ENCODE results near the gene CATSPERE.
"Not testable (repeated sequence)": the region's sequence is repeated elsewhere in the genome, so short reads cannot be mapped to it uniquely, and the experiment has no call there.

Gene CATSPERE

DNA sequence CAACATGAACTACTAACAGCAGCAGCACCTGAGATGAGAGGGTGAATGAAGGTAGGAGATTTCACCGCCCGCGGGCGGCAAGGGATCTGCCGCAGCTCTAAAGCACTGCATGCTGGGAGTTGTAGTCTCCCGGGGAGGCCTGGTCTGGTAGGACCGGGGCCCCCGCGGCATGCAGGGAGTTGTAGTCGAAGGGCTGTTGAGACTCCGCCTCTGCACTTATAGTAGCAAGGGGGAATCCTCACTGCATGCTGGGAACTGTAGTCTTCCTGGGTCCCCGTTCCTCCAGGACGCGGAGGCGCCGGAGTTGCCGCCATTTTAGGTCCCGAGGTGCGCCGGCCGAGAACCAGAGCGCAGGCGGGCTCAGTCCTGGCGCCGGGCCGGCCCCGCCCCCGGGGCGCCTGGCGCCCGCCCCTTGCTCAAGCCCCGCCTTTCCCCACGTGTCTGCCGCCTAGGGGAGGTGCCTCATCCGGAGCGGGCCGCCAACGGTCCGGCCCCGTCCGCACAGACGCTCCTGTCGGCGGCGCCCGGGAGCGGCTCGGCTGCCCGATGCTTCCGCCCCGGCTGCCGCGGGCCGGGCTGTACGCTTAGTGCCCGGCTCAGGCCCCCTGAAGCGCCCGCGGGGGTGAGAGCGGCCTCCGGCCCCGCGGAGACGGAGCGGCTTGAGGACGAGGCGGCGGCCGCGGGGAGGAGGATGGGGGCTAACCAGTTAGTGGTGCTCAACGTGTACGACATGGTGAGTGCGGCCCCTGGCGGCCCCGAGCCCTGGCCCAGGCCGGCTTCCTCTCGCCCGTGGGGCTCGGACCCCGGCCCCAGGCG is 191.8 kb downstream of the CATSPERE start, which contains the start of gene DESI2:
Gene DESI2, plus strand, starts transcription at position 504 of the 816 bp plus-strand sequence. Its CDS starts 188 bp downstream, at position 692.
- Histone ChIP-seq H3K36me3 (ENCODE audit: control insufficient read depth, insufficient read depth, low read length) (peaks cover 15% of the 10 kb centered on the region), H3K9me3 (ENCODE audit: control insufficient read depth, insufficient read depth, low read length) (no peaks in the 10 kb centered on the region), H3K27me3 (ENCODE audit: control insufficient read depth, insufficient read depth, low read length) (no peaks in the 10 kb centered on the region), H3K4me1 (ENCODE audit: control insufficient read depth, insufficient read depth, low read length) (peaks cover 38% of the 10 kb centered on the region), H3K9ac (ENCODE audit: low read depth, low read length) (peak within 1 kb of the TSS; percentile 82), H3K4me3 (ENCODE audit: low read depth, low read length) (peak within 1 kb of the TSS; percentile 88), H3K27ac (ENCODE audit: low read depth, low read length) (peak within 1 kb of the TSS; percentile 90)

DNA sequence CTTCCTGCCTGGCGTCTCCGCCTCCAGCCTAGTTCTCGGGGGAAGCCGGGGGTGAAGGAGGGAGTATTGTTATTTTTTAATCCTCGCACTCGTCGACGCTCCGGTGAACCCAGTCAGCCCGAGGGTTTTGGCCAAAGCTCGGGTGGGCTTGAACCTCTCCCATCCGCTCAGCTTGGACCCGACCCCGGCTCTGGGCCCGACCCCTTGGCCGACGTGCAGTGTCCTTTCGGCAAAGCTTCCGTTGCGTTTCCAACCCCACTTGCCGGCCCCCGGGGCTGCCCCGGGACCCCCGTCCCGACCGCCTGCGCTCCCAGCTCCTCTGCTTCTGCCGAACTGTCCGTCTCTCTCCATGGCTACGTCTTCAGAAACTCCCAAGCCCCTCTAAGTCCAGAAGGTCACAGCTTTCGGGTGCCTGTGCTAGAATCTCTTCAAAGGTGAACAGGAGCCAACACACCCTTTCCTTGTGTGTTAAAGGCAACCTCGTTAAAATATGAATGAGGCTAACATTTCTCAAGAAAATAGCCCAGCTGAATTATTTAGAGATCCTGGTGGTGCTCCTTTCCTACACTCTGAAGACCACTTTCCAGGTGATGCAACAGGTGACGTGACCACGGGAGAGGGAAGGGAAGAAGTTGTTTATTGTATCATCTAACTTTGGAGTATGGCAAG is 192.5 kb downstream of the CATSPERE start:
- H3K27me3 ChIP-seq (ENCODE audit: control insufficient read depth, insufficient read depth, low read length): no peaks in the 10 kb centered on the region
- peak overlapping the region; percentile 82 for H3K9ac ChIP-seq (ENCODE audit: low read depth, low read length)
- H3K4me1 ChIP-seq (ENCODE audit: control insufficient read depth, insufficient read depth, low read length): peaks cover 38% of the 10 kb centered on the region
- H3K27ac ChIP-seq (ENCODE audit: low read depth, low read length): peak overlapping the region; percentile 86
- H3K9me3 ChIP-seq (ENCODE audit: control insufficient read depth, insufficient read depth, low read length): no peaks in the 10 kb centered on the region
- H3K4me3 ChIP-seq (ENCODE audit: low read depth, low read length): peak overlapping the region; percentile 88
- peaks cover 22% of the 10 kb centered on the region for H3K36me3 ChIP-seq (ENCODE audit: control insufficient read depth, insufficient read depth, low read length)

DNA sequence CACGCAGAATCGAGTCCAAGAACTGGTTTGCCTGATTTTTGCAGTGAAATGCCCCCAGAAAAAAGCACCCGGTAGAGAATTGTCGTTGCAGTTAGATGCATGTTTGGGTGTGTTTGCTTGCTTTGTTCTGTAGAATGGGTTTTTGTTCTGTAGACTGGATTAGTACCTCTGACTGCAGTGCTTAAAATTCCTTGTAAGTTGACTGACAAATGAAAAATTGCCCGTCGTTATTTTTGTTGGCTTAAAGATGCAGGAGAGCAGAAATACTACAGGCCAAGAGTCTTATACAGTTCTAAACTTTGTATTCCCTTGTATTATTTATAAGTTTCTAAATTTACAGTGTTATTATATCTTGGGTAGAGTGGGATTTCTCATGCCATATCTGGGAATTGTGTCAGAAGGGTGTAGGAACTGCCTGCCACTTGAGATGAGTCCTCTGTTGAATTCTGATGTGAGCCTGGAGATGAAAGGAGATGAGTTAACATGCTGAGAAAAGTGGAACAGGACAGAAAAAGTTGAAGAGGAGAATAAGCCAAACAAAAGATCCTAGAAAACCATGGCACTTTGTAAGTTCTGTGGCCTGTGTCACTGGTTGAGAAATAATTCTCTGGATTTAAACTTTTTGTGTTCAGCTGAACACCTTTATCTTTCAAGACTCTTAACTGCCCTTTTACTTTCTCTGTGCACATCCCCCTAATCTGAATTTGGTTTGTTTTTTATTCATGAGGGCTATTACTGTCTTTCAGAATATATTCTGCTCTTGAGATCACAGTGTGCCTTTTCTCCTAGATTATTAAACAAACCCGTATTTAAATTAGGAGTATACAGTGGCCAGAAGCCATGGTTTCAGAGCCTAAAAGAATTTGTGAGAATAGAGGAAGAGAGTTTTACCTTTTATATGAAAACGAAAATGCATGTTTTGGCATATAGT is 193.3 kb downstream of the CATSPERE start:
- H3K4me3 ChIP-seq (ENCODE audit: low read depth, low read length): peak overlapping the region; percentile 88
- peaks cover 25% of the 10 kb centered on the region for H3K36me3 ChIP-seq (ENCODE audit: control insufficient read depth, insufficient read depth, low read length)
- no peaks in the 10 kb centered on the region for H3K9me3 ChIP-seq (ENCODE audit: control insufficient read depth, insufficient read depth, low read length)
- H3K9ac ChIP-seq (ENCODE audit: low read depth, low read length): peak overlapping the region; percentile 82
- peak overlapping the region; percentile 86 for H3K27ac ChIP-seq (ENCODE audit: low read depth, low read length)
- H3K4me1 ChIP-seq (ENCODE audit: control insufficient read depth, insufficient read depth, low read length): peaks cover 46% of the 10 kb centered on the region
- H3K27me3 ChIP-seq (ENCODE audit: control insufficient read depth, insufficient read depth, low read length): no peaks in the 10 kb centered on the region

DNA sequence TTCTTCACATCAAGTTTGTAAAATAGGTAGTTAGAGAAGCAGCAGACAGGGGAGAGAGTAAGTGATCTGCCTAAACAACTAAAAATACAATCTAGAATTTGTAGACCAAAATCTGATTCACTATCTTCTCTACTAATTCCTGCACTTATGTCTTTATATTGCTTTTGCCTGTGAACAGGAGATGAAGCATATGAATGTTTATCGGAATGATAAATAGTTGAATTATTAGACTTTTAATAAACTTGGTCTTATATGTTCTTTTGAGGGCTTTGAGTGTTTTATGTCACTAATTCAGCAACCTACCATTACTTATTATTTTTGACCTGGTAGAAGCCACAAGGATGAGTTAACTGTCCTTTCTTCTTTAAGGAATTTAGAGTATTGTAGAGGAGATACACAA is 194.1 kb downstream of the CATSPERE start:
- H3K36me3 ChIP-seq (ENCODE audit: control insufficient read depth, insufficient read depth, low read length): peaks cover 30% of the 10 kb centered on the region
- H3K4me1 ChIP-seq (ENCODE audit: control insufficient read depth, insufficient read depth, low read length): peaks cover 51% of the 10 kb centered on the region
- no peak overlapping the region for H3K27ac ChIP-seq (ENCODE audit: low read depth, low read length)
- no peaks in the 10 kb centered on the region for H3K9me3 ChIP-seq (ENCODE audit: control insufficient read depth, insufficient read depth, low read length)
- H3K27me3 ChIP-seq (ENCODE audit: control insufficient read depth, insufficient read depth, low read length): no peaks in the 10 kb centered on the region
- H3K4me3 ChIP-seq (ENCODE audit: low read depth, low read length): peak overlapping the region; percentile 88
- H3K9ac ChIP-seq (ENCODE audit: low read depth, low read length): no peak overlapping the region; the same call in 1 of the 2 replicates

DNA sequence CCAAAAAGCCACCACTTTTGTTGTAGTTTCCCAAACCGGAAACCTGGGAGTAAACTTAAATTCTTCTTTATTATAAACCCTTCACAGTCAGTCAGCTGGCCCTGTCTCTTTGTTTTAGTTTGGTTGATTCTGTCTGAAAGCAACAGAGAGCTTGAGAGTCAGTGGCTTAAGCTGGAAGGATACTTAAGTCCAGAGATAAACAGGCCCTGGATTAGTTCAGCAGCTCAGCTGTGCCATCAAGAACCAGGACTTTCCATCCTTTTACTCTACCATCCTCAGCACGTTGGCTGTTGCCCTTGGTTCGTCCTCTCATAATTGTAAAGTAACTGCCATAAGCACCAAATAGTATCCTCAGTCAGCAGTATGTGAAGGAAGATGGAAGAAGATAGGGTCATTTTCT is 196.3 kb downstream of the CATSPERE start:
- Histone ChIP-seq H3K4me1 (ENCODE audit: control insufficient read depth, insufficient read depth, low read length) (peaks cover 35% of the 10 kb centered on the region), H3K9ac (ENCODE audit: low read depth, low read length) (no peak overlapping the region), H3K9me3 (ENCODE audit: control insufficient read depth, insufficient read depth, low read length) (no peaks in the 10 kb centered on the region), H3K27ac (ENCODE audit: low read depth, low read length) (no peak overlapping the region), H3K4me3 (ENCODE audit: low read depth, low read length) (no peak overlapping the region), H3K36me3 (ENCODE audit: control insufficient read depth, insufficient read depth, low read length) (peaks cover 36% of the 10 kb centered on the region), H3K27me3 (ENCODE audit: control insufficient read depth, insufficient read depth, low read length) (no peaks in the 10 kb centered on the region)

DNA sequence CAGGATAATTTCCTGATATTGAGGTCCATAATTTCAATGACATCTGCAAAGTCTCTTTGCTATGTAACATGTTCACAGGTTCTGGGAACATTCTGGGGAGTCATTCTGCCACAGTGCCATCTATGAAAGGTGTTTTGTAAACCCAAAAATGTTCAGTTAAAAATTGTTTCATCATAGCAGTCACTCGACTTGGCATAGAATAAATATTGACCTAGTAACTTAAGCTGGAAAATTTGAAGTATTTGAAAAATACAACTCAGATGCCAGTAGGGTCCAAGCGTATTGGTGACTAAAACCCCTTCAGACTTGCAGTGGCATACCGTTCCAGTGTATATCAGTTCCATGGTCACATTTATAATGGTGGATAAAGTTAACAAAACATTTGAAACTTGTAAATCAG is 198.6 kb downstream of the CATSPERE start:
- Histone ChIP-seq H3K9ac (ENCODE audit: low read depth, low read length) (no peak overlapping the region), H3K36me3 (ENCODE audit: control insufficient read depth, insufficient read depth, low read length) (peaks cover 36% of the 10 kb centered on the region), H3K27me3 (ENCODE audit: control insufficient read depth, insufficient read depth, low read length) (no peaks in the 10 kb centered on the region), H3K27ac (ENCODE audit: low read depth, low read length) (no peak overlapping the region), H3K9me3 (ENCODE audit: control insufficient read depth, insufficient read depth, low read length) (no peaks in the 10 kb centered on the region), H3K4me1 (ENCODE audit: control insufficient read depth, insufficient read depth, low read length) (peaks cover 31% of the 10 kb centered on the region), H3K4me3 (ENCODE audit: low read depth, low read length) (no peak overlapping the region)

DNA sequence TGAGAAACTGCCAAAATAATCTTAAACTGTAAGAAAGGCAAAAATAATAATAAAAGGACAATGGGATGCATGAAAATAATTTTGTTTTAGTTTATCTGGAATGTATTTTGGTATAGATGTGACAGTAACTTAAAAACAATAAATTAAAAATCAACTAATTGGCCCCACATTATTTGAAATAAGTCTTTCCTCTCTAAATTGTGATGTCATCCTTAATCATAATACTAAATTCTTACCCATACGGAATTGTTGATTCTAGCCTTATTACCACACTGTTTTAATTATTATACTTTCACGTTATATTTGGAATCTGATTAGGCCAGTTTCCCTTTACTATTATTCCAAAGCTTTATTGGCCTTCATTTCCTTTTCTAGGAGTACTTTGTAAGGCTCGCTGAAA is 199.5 kb downstream of the CATSPERE start:
- H3K9ac ChIP-seq (ENCODE audit: low read depth, low read length): no peak overlapping the region
- H3K4me3 ChIP-seq (ENCODE audit: low read depth, low read length): no peak overlapping the region
- peaks cover 22% of the 10 kb centered on the region for H3K4me1 ChIP-seq (ENCODE audit: control insufficient read depth, insufficient read depth, low read length)
- peaks cover 36% of the 10 kb centered on the region for H3K36me3 ChIP-seq (ENCODE audit: control insufficient read depth, insufficient read depth, low read length)
- H3K27me3 ChIP-seq (ENCODE audit: control insufficient read depth, insufficient read depth, low read length): no peaks in the 10 kb centered on the region
- no peak overlapping the region for H3K27ac ChIP-seq (ENCODE audit: low read depth, low read length)
- H3K9me3 ChIP-seq (ENCODE audit: control insufficient read depth, insufficient read depth, low read length): no peaks in the 10 kb centered on the region

DNA sequence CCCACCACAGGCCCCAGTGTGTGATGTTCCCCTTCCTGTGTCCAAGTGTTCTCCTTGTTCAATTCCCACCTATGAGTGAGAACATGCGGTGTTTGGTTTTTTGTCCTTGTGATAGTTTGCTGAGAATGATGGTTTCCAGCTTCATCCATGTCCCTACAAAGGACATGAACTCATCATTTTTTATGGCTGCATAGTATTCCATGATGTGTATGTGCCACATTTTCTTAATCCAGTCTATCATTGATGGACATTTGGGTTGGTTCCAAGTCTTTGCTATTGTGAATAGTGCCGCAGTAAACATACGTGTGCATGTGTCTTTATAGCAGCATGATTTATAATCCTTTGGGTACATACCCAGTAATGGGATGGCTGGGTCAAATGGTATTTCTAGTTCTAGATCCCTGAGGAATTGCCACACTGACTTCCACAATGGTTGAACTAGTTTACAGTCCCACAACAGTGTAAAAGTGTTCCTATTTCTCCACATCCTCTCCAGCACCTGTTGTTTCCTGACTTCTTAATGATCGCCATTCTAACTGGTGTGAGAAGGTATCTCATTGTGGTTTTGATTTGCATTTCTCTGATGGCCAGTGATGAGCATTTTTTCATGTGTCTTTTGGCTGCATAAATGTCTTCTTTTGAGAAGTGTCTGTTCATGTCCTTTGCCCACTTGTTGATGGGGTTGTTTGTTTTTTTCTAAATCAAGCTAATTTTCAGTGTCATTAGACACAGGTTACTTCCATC is 200.7 kb downstream of the CATSPERE start:
- H3K27ac ChIP-seq (ENCODE audit: low read depth, low read length); H3K4me3 ChIP-seq (ENCODE audit: low read depth, low read length): not testable (repeated sequence)
- H3K4me1 ChIP-seq (ENCODE audit: control insufficient read depth, insufficient read depth, low read length): peaks cover 14% of the 10 kb centered on the region

DNA sequence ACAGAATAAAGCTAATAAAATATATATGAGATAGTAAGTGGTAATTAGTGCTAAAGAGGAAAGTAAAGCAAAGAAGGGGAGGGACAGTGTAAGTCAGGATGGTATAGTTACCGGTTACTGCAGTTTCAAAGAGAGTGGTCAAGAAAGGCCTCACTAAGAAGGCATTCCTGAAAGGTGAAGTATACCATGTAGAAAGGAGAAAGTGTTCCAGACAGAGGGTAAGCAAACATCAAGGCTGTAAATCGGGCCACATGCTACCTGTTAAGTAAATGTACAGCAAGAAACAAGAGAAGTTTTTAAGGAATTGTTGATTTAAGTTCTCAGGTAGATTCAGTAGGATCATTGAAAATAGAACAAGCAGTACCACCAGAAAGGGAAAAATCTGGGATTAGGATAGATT is 201.5 kb downstream of the CATSPERE start:
- Histone ChIP-seq H3K27me3 (ENCODE audit: control insufficient read depth, insufficient read depth, low read length) (no peaks in the 10 kb centered on the region), H3K9ac (ENCODE audit: low read depth, low read length) (no peak overlapping the region), H3K9me3 (ENCODE audit: control insufficient read depth, insufficient read depth, low read length) (no peaks in the 10 kb centered on the region), H3K4me1 (ENCODE audit: control insufficient read depth, insufficient read depth, low read length) (peaks cover 14% of the 10 kb centered on the region), H3K4me3 (ENCODE audit: low read depth, low read length) (no peak overlapping the region), H3K27ac (ENCODE audit: low read depth, low read length) (no peak overlapping the region), H3K36me3 (ENCODE audit: control insufficient read depth, insufficient read depth, low read length) (peaks cover 22% of the 10 kb centered on the region)

More for the DNA sequence above, 200.7 kb downstream of the CATSPERE start:
- not testable (repeated sequence) for H3K9me3 ChIP-seq (ENCODE audit: control insufficient read depth, insufficient read depth, low read length); H3K9ac ChIP-seq (ENCODE audit: low read depth, low read length); H3K27me3 ChIP-seq (ENCODE audit: control insufficient read depth, insufficient read depth, low read length)
- H3K36me3 ChIP-seq (ENCODE audit: control insufficient read depth, insufficient read depth, low read length): peaks cover 30% of the 10 kb centered on the region

DNA sequence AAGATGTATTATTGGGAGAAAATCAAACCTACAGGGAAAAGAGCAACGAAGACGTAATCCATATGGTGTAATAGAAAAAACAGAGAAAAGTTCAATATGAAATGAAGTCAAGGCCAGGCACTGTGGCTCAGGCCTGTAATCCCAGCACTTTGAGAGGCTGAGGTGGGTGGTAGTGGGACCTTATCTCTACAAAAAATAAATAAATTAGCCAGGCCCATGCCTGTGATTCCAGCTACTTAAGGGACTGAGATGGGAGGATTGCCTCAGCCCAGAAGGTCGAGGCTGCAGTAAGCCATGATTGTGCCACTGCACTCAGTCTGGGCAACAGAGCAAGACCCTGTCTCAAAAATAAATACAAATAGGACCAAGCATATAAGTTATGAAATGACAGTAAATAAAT is 203.3 kb downstream of the CATSPERE start:
- Histone ChIP-seq H3K27ac (ENCODE audit: low read depth, low read length) (no peak overlapping the region), H3K36me3 (ENCODE audit: control insufficient read depth, insufficient read depth, low read length) (peaks cover 11% of the 10 kb centered on the region), H3K4me1 (ENCODE audit: control insufficient read depth, insufficient read depth, low read length) (peaks cover 5% of the 10 kb centered on the region), H3K4me3 (ENCODE audit: low read depth, low read length) (no peak overlapping the region), H3K9ac (ENCODE audit: low read depth, low read length) (no peak overlapping the region), H3K9me3 (ENCODE audit: control insufficient read depth, insufficient read depth, low read length) (no peaks in the 10 kb centered on the region), H3K27me3 (ENCODE audit: control insufficient read depth, insufficient read depth, low read length) (no peaks in the 10 kb centered on the region)
